H9 (cell line): Measurements from ENCODE around the gene TOR1B. TPM values are rescaled to one million over a fixed set of nuclear protein-coding genes. Genes with fewer than 3 reads are reported as not detected.

Experiments used
- DNase-seq: peaks from one replicate; pipeline ENCODE4 v3.0.0-alpha.2; 2017
- H2AFZ ChIP-seq: one replicate; pipeline ENCODE4 v1.6.1; 2013; ENCODE audit warnings: mild to moderate bottlenecking, low read length, control low read depth, moderate library complexity
- H2AK5ac ChIP-seq: 2 replicates; pipeline ENCODE4 v1.6.1; 2013; ENCODE audit warnings: low read length, control low read depth, mixed read lengths; ENCODE audit not compliant: insufficient read length
- H2BK120ac ChIP-seq: one replicate; pipeline ENCODE4 v1.6.1; 2013; ENCODE audit warnings: low read depth, mild to moderate bottlenecking, low read length, control low read depth, inconsistent platforms; ENCODE audit not compliant: poor library complexity, severe bottlenecking
- H2BK12ac ChIP-seq: 2 replicates; pipeline ENCODE4 v1.6.1; 2013; ENCODE audit warnings: low read length, control low read depth, mixed read lengths, low read depth; ENCODE audit not compliant: insufficient read length
- H2BK15ac ChIP-seq: 2 replicates; pipeline ENCODE4 v1.6.1; 2013; ENCODE audit warnings: low read depth, low read length, control low read depth
- H2BK20ac ChIP-seq: one replicate; pipeline ENCODE4 v1.6.1; 2013; ENCODE audit warnings: low read depth, mild to moderate bottlenecking, low read length, control low read depth, inconsistent platforms; ENCODE audit not compliant: poor library complexity, severe bottlenecking
- H2BK5ac ChIP-seq: 2 replicates; pipeline ENCODE4 v1.6.1; 2013; ENCODE audit warnings: low read length, control low read depth, mixed read lengths; ENCODE audit not compliant: insufficient read length
- H3K14ac ChIP-seq: 2 replicates; pipeline ENCODE4 v1.6.1; 2013; ENCODE audit warnings: low read length, control low read depth; ENCODE audit not compliant: insufficient read depth
- H3K18ac ChIP-seq: 2 replicates; pipeline ENCODE4 v1.6.1; 2013; ENCODE audit warnings: low read depth, mild to moderate bottlenecking, mixed read lengths, low read length, control low read depth; ENCODE audit not compliant: insufficient read length
- H3K23ac ChIP-seq: 2 replicates; pipeline ENCODE4 v1.6.1; 2013; ENCODE audit warnings: low read length, control low read depth, mixed read lengths, low read depth; ENCODE audit not compliant: insufficient read length
- H3K23me2 ChIP-seq: 2 replicates; pipeline ENCODE4 v1.6.1; 2013; ENCODE audit warnings: low read depth, mild to moderate bottlenecking, mixed read lengths, low read length, control low read depth; ENCODE audit not compliant: insufficient read length, poor library complexity, severe bottlenecking
- H3K27ac ChIP-seq: 2 replicates; pipeline ENCODE4 v1.5.1; 2013; ENCODE audit warnings: low read length, control low read depth, mixed read lengths, low read depth; ENCODE audit not compliant: insufficient read length
- H3K27me3 ChIP-seq: 2 replicates; pipeline ENCODE4 v1.6.1; 2013; ENCODE audit warnings: low read length, control low read depth, inconsistent platforms; ENCODE audit not compliant: insufficient read depth
- H3K4ac ChIP-seq: 2 replicates; pipeline ENCODE4 v1.6.1; 2013; ENCODE audit warnings: low read depth, mild to moderate bottlenecking, control low read depth, inconsistent platforms, low read length, moderate library complexity
- H3K4me1 ChIP-seq: 2 replicates; pipeline ENCODE4 v1.6.1; 2013; ENCODE audit warnings: low read length, control low read depth, inconsistent platforms; ENCODE audit not compliant: insufficient read depth
- H3K4me2 ChIP-seq: 2 replicates; pipeline ENCODE4 v1.6.1; 2013; ENCODE audit warnings: low read length, control low read depth, mixed read lengths; ENCODE audit not compliant: insufficient read length, insufficient read depth
- H3K56ac ChIP-seq: 2 replicates; pipeline ENCODE4 v1.6.1; 2013; ENCODE audit warnings: low read depth, mild to moderate bottlenecking, mixed read lengths, low read length, control low read depth; ENCODE audit not compliant: insufficient read length
- H3K79me1 ChIP-seq: 2 replicates; pipeline ENCODE4 v1.6.1; 2013; ENCODE audit warnings: low read depth, mild to moderate bottlenecking, moderate library complexity, low read length, control low read depth, inconsistent platforms; ENCODE audit not compliant: insufficient read depth, poor library complexity, severe bottlenecking
- H3K79me2 ChIP-seq: 2 replicates; pipeline ENCODE4 v1.6.1; 2013; ENCODE audit warnings: low read length, control low read depth, inconsistent platforms; ENCODE audit not compliant: insufficient read depth
- H3K9ac ChIP-seq: 2 replicates; pipeline ENCODE4 v1.6.1; 2013; ENCODE audit warnings: low read length, control low read depth, mixed read lengths; ENCODE audit not compliant: insufficient read length; ENCODE audit errors: extremely low read depth
- H3K9me3 ChIP-seq: one replicate; pipeline ENCODE4 v1.6.1; 2013; ENCODE audit warnings: low read depth, low read length, inconsistent platforms; ENCODE audit not compliant: control insufficient read depth
- H3T11ph ChIP-seq: one replicate; pipeline ENCODE4 v1.6.1; 2013; ENCODE audit warnings: mild to moderate bottlenecking, low read length, control low read depth, inconsistent platforms
- H4K20me1 ChIP-seq: one replicate; pipeline ENCODE4 v1.6.1; 2013; ENCODE audit not compliant: control insufficient read depth, insufficient read length, insufficient read depth
- H4K5ac ChIP-seq: 2 replicates; pipeline ENCODE4 v1.6.1; 2013; ENCODE audit warnings: low read depth, mild to moderate bottlenecking, mixed read lengths, low read length, control low read depth; ENCODE audit not compliant: insufficient read length
- H4K8ac ChIP-seq: replicated peaks from 2 replicates; pipeline ENCODE4 v1.6.1; 2013; ENCODE audit warnings: low read length, control low read depth, mixed read lengths, low read depth; ENCODE audit not compliant: insufficient read length
- H4K91ac ChIP-seq: 2 replicates; pipeline ENCODE4 v1.6.1; 2013; ENCODE audit warnings: low read depth, mild to moderate bottlenecking, moderate library complexity, mixed read lengths, low read length, control low read depth; ENCODE audit not compliant: insufficient read length
- H3K27ac Mint-ChIP-seq, 3 experiments: 2 replicates in 2 of 3; 3 replicates in 1 of 3; pipeline ENCODE4 v1.8.0; 2020 to 2021; ENCODE audit warnings: mixed read lengths in 3 of 3, mild to moderate bottlenecking in 1 of 3, moderate library complexity in 1 of 3
- H3K27me3 Mint-ChIP-seq: 2 replicates; pipeline ENCODE4 v1.8.0; 2021; ENCODE audit warnings: low read depth, mild to moderate bottlenecking, moderate library complexity, mixed read lengths
- H3K36me3 Mint-ChIP-seq, 3 experiments: 2 replicates in 2 of 3; 3 replicates in 1 of 3; pipeline ENCODE4 v1.8.0; 2020 to 2021; ENCODE audit warnings: low read depth in 3 of 3, mixed read lengths in 3 of 3; ENCODE audit not compliant: insufficient read depth in 1 of 3
- H3K4me1 Mint-ChIP-seq, 2 experiments: 2 replicates each; pipeline ENCODE4 v1.8.0; 2020; ENCODE audit warnings: mixed read lengths in 2 of 2
- H3K4me3 Mint-ChIP-seq, 2 experiments: 2 replicates in 1 of 2; 3 replicates in 1 of 2; pipeline ENCODE4 v1.8.0; 2020 to 2021; ENCODE audit warnings: mild to moderate bottlenecking in 2 of 2, mixed read lengths in 2 of 2, moderate library complexity in 1 of 2
- H3K9me3 Mint-ChIP-seq, 2 experiments: 2 replicates in 1 of 2; 3 replicates in 1 of 2; pipeline ENCODE4 v1.8.0; 2020; ENCODE audit warnings: mild to moderate bottlenecking in 2 of 2, mixed read lengths in 2 of 2, moderate library complexity in 1 of 2
- CTCF ChIP-seq: fragments of 200-600 bp; sonication (generic); conservative IDR thresholded peaks from 3 replicates; pipeline ENCODE4 v1.8.0; 2021; ENCODE audit warnings: antibody characterized with exemption, mild to moderate bottlenecking
- WGBS: extraction: QIAGEN DNeasy Blood & Tissue Kit; methylation state at CpG from one replicate; pipeline ENCODE4 v1.1.7; 2013; ENCODE audit warnings: missing lambda C conversion rate, low lambda C conversion rate, mixed read lengths; ENCODE audit not compliant: insufficient read length; ENCODE audit errors: extremely low coverage; 5-methylcytosine and 5-hydroxymethylcytosine counted together
- total RNA-seq: library from RNA; stranded (reverse); gene quantifications from 2 replicates; pipeline ENCODE4 v1.2.1, GENCODE V29; 2021

The TOR1B gene
- total RNA-seq, 1 experiment from 2014 or later, result 18.1 TPM

DNA sequence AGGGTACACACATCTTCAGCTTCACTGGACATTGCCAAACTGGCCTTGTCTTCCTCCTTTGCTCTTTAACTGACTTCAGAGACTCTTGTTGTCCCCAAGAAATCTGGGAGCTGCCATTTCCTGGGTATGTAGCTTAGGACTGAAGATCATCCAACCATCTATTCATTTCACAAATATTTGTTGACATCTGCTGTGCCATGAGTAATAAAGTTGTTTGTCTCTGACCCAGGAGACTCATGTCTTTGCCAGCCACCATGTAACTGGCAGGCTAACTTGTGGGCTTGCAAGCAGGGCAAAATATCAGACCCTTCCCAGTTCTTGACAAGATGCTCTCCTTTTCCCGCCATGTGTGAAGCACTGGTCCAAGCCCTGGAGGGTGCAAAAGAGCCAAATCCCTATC, 17.1 kb upstream of the TOR1B start:
- TF ChIP-seq CTCF, result no peak
- no CpG with 5 or more reads among the region's 1 CpG for WGBS
- Histone ChIP-seq H4K5ac (no peak overlapping the region), H3T11ph (no peak overlapping the region), H3K9me3 (no peaks in the 10 kb centered on the region), H3K18ac (no peak overlapping the region), H3K79me1 (no peaks in the 10 kb centered on the region), H3K4me2 (no peak overlapping the region), H4K8ac (no peak overlapping the region), H3K4me1 (no peaks in the 10 kb centered on the region), H3K9ac (no peak overlapping the region), H4K91ac (no peak overlapping the region), H3K27me3 (no peaks in the 10 kb centered on the region), H3K56ac (no peak overlapping the region), H2BK15ac (no peak overlapping the region), H2AK5ac (no peak overlapping the region), H2BK120ac (no peak overlapping the region), H2AFZ (no peak overlapping the region), H2BK20ac (no peak overlapping the region), H4K20me1 (no peaks in the 10 kb centered on the region), H3K23ac (no peak overlapping the region), H3K14ac (no peak overlapping the region), H3K4ac (no peak overlapping the region), H3K79me2 (no peaks in the 10 kb centered on the region), H3K27ac (no peak overlapping the region), H2BK5ac (no peak overlapping the region), H3K23me2 (no peaks in the 10 kb centered on the region), H2BK12ac (no peak overlapping the region)
- no peaks in the 10 kb centered on the region for H3K36me3 Mint-ChIP-seq
- H3K4me1 Mint-ChIP-seq, result peaks cover 2% of the 10 kb centered on the region in 2 experiments; a peak in 2 of 4 replicates
- H3K4me3 Mint-ChIP-seq, result no peak overlapping the region
- DNase-seq, result no peak
- H3K9me3 Mint-ChIP-seq, result no peaks in the 10 kb centered on the region; a peak in 1 of 5 replicates
- H3K27me3 Mint-ChIP-seq, result peaks cover 26% of the 10 kb centered on the region
- H3K27ac Mint-ChIP-seq, result no peak overlapping the region
